ENCODE measurements around the gene ADARB2. TPM values are rescaled to one million over a fixed set of nuclear protein-coding genes. Genes with fewer than 3 reads are reported as not detected.

Gene ADARB2
- total and polyA plus RNA-seq, 2 experiments from 2014 or later, result 0.13 to 0.48 TPM

GRCh38 chr10:1736972-1737221 is 428 bp downstream of the ADARB2 start:
- Histone ChIP-seq H3K79me2 (no peaks in the 10 kb centered on the region), H2AFZ (peak overlapping the region; percentile 37), H3K9me3 (ENCODE audit: low read depth) (no peaks in the 10 kb centered on the region), H3K4me1 (ENCODE audit: insufficient read depth) (peaks cover 9% of the 10 kb centered on the region), H3K4me3 (peak overlapping the region; percentile 44), H3K27ac (no peak overlapping the region), H3K4me2 (peak overlapping the region; percentile 95), H3K36me3 (replicated peaks; ENCODE audit: insufficient read depth, low read depth) (no peaks in the 10 kb centered on the region), H3K27me3 (peaks cover 95% of the 10 kb centered on the region), H4K20me1 (ENCODE audit: insufficient read depth, poor library complexity, severe bottlenecking) (no peaks in the 10 kb centered on the region), H3K9me2 (replicated peaks; ENCODE audit: insufficient read depth) (no peaks in the 10 kb centered on the region)
- DNase-seq (ENCODE audit: low spot score), result no peak
- WGBS (ENCODE audit: low lambda C conversion rate, missing lambda C conversion rate), result under 1% methylated on average over 13 of the region's 17 CpGs
- TF ChIP-seq, protein P1, sequence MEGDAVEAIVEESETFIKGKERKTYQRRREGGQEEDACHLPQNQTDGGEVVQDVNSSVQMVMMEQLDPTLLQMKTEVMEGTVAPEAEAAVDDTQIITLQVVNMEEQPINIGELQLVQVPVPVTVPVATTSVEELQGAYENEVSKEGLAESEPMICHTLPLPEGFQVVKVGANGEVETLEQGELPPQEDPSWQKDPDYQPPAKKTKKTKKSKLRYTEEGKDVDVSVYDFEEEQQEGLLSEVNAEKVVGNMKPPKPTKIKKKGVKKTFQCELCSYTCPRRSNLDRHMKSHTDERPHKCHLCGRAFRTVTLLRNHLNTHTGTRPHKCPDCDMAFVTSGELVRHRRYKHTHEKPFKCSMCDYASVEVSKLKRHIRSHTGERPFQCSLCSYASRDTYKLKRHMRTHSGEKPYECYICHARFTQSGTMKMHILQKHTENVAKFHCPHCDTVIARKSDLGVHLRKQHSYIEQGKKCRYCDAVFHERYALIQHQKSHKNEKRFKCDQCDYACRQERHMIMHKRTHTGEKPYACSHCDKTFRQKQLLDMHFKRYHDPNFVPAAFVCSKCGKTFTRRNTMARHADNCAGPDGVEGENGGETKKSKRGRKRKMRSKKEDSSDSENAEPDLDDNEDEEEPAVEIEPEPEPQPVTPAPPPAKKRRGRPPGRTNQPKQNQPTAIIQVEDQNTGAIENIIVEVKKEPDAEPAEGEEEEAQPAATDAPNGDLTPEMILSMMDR (IDR thresholded peaks at IDR 0.05; ENCODE audit: poor library complexity), result no peak
- TF ChIP-seq EZH2 (IDR thresholded peaks at IDR 0.05; ENCODE audit: borderline replicate concordance), result no peak
- no peak for TF ChIP-seq EZH2phosphoT487 (IDR thresholded peaks at IDR 0.05; ENCODE audit: low read depth, severe bottlenecking, unreplicated experiment)

- WGBS (ENCODE audit: low lambda C conversion rate, missing lambda C conversion rate), result 10% methylated on average over 41 of the region's 43 CpGs
- Histone ChIP-seq H3K27ac (no peak overlapping the region), H3K9me2 (replicated peaks; ENCODE audit: insufficient read depth) (no peaks in the 10 kb centered on the region), H3K79me2 (no peaks in the 10 kb centered on the region), H3K9me3 (ENCODE audit: low read depth) (no peaks in the 10 kb centered on the region), H3K27me3 (peaks cover 97% of the 10 kb centered on the region), H2AFZ (peak overlapping the region; percentile 37), H3K4me3 (peak overlapping the region; percentile 44), H3K36me3 (replicated peaks; ENCODE audit: insufficient read depth, low read depth) (no peaks in the 10 kb centered on the region), H3K4me2 (peak overlapping the region; percentile 95), H3K4me1 (ENCODE audit: insufficient read depth) (peaks cover 9% of the 10 kb centered on the region), H4K20me1 (ENCODE audit: insufficient read depth, poor library complexity, severe bottlenecking) (no peaks in the 10 kb centered on the region)
- TF ChIP-seq, protein P1 (IDR thresholded peaks at IDR 0.05; ENCODE audit: poor library complexity), result no peak
- TF ChIP-seq EZH2 (IDR thresholded peaks at IDR 0.05; ENCODE audit: borderline replicate concordance) (peak; percentile 34), EZH2phosphoT487 (IDR thresholded peaks at IDR 0.05; ENCODE audit: low read depth, severe bottlenecking, unreplicated experiment) (no peak)
- no peak for DNase-seq (ENCODE audit: low spot score)
These were observed 967 bp downstream of the ADARB2 start for GRCh38 chr10:1736144-1736971.

DNA sequence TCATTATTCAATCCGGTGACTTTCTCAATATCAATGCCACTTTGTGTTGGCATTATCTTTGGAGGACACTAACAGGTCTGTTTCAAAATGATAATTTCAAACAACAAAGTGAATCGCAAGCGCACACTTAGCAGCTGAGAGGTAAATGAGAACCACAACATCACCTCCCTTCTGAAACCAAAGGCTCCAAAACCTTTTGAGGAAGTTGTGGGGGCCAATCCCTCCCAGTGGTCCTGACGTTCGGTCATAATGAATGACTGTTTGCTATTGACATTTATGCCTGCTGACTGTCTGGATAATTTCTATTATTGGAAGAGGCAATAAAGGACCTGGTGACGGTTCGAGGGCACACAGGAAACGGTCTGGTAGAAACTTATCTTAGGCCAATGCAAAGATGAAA is 1.8 kb downstream of the ADARB2 start:
- Histone ChIP-seq H3K4me2 (peak overlapping the region; percentile 95), H4K20me1 (ENCODE audit: insufficient read depth, poor library complexity, severe bottlenecking) (no peaks in the 10 kb centered on the region), H3K79me2 (no peaks in the 10 kb centered on the region), H3K36me3 (replicated peaks; ENCODE audit: insufficient read depth, low read depth) (no peaks in the 10 kb centered on the region), H3K27ac (no peak overlapping the region), H3K4me3 (no peak overlapping the region), H3K27me3 (peaks cover 97% of the 10 kb centered on the region), H3K4me1 (ENCODE audit: insufficient read depth) (peaks cover 9% of the 10 kb centered on the region), H2AFZ (no peak overlapping the region), H3K9me3 (ENCODE audit: low read depth) (no peaks in the 10 kb centered on the region), H3K9me2 (replicated peaks; ENCODE audit: insufficient read depth) (no peaks in the 10 kb centered on the region)
- 88% methylated on average over 8 of the region's 8 CpGs for WGBS (ENCODE audit: low lambda C conversion rate, missing lambda C conversion rate)
- TF ChIP-seq, protein P1 (IDR thresholded peaks at IDR 0.05; ENCODE audit: poor library complexity), result no peak
- TF ChIP-seq EZH2phosphoT487 (IDR thresholded peaks at IDR 0.05; ENCODE audit: low read depth, severe bottlenecking, unreplicated experiment), result no peak
- no peak for TF ChIP-seq EZH2 (IDR thresholded peaks at IDR 0.05; ENCODE audit: borderline replicate concordance)
- no peak for DNase-seq (ENCODE audit: low spot score)

Data from hepatocyte (in vitro differentiated cells).